Gastroesophageal sphincter (tissue), 4 donors: ENCODE data around the gene DIRAS2. TPM values are rescaled to one million over a fixed set of nuclear protein-coding genes. Genes with fewer than 3 reads are reported as not detected.

Source experiments
- ATAC-seq: fragments of 150-250 bp; one replicate; pipeline ENCODE4 v1.9.1; 2016; ENCODE audit warnings: mild to moderate bottlenecking, moderate library complexity
- H3K27ac ChIP-seq, 4 donors: fragments of 200-600 bp; sonication (generic) in 3 of 4; 1 replicate in 3 of 4; 2 replicates in 1 of 4; pipeline ENCODE4 v1.5.1; 2016 to 2019
- H3K27me3 ChIP-seq: fragments of 200-600 bp; sonication (generic); one replicate; pipeline ENCODE4 v1.5.1; 2019
- H3K36me3 ChIP-seq, 2 donors: fragments of 200-600 bp; sonication (generic); one replicate each; pipeline ENCODE4 v1.5.1; 2019; ENCODE audit warnings: control low read depth in 1 of 2
- H3K4me1 ChIP-seq, 3 donors: fragments of 200-600 bp; sonication (generic); 1 replicate in 2 of 3; 2 replicates in 1 of 3; pipeline ENCODE4 v1.5.1; 2016 to 2019; ENCODE audit warnings: control low read depth in 2 of 3
- H3K4me3 ChIP-seq, 2 donors: fragments of 200-600 bp; sonication (generic); one replicate each; pipeline ENCODE4 v1.5.1; 2019; ENCODE audit warnings: mild to moderate bottlenecking in 1 of 2, moderate library complexity in 1 of 2
- H3K9me3 ChIP-seq, 3 donors: fragments of 200-600 bp; sonication (generic); one replicate each; pipeline ENCODE4 v1.5.1; 2017 to 2019; ENCODE audit warnings: control low read depth in 2 of 3
- CTCF ChIP-seq, 4 experiments: fragments of 200-600 bp in 2 of 4; fragments of 450-650 bp in 2 of 4; sonication (generic) in 1 of 4; IDR thresholded peaks; one replicate each; pipeline ENCODE4 v1.5.1; 2017 to 2019; ENCODE audit warnings: antibody characterized with exemption in 4 of 4, mild to moderate bottlenecking in 2 of 4, moderate library complexity in 2 of 4
- EP300 ChIP-seq: sonication (generic); formaldehyde crosslinking; IDR thresholded peaks from one replicate; pipeline ENCODE4 v1.6.1; 2017; ENCODE audit warnings: antibody characterized with exemption, mild to moderate bottlenecking
- POLR2A ChIP-seq, 2 donors: fragments of 450-650 bp; IDR thresholded peaks; one replicate each; pipeline ENCODE4 v1.6.1; 2017; ENCODE audit warnings: antibody characterized with exemption in 2 of 2, mild to moderate bottlenecking in 2 of 2, moderate library complexity in 1 of 2
- POLR2AphosphoS5 ChIP-seq: sonication (generic); formaldehyde crosslinking; IDR thresholded peaks from one replicate; pipeline ENCODE4 v1.6.1; 2017; ENCODE audit warnings: antibody characterized with exemption
- WGBS, 2 donors: methylation state at CpG; one replicate each; pipeline ENCODE4 v1.1.5; 2018; ENCODE audit warnings: low coverage in 1 of 2; 5-methylcytosine and 5-hydroxymethylcytosine counted together
- total RNA-seq, 4 donors: library from RNA; depleted of rRNA; stranded (reverse); fragments of >200 nt; gene quantifications; one replicate each; pipeline ENCODE4 v1.1.0, GENCODE V29; 2016

DIRAS2 gene
- total RNA-seq, 4 donors from 2014 or later, result not detected

GRCh38 chr9:90651246-90651645 lies 8.6 kb upstream of the DIRAS2 start:
- TF ChIP-seq POLR2AphosphoS5 (no peak), CTCF (IDR thresholded peaks at IDR 0.05) (no peak), EP300 (no peak), POLR2A (IDR thresholded peaks at IDR 0.05) (no peak)
- no peak overlapping the region for H3K4me3 ChIP-seq
- H3K4me1 ChIP-seq, result no peaks in the 10 kb centered on the region
- 60 to 100% methylated on average over 1 of the region's 1 CpG for whole genome bisulfite sequencing, 2 donors
- no peak for ATAC-seq
- no peaks in the 10 kb centered on the region for H3K36me3 ChIP-seq
- peaks cover 38% of the 10 kb centered on the region for H3K27me3 ChIP-seq
- H3K9me3 ChIP-seq, result peaks cover 0 to 32% (median 0%) of the 10 kb centered on the region in 3 donors
- H3K27ac ChIP-seq, result no peak overlapping the region

DNA sequence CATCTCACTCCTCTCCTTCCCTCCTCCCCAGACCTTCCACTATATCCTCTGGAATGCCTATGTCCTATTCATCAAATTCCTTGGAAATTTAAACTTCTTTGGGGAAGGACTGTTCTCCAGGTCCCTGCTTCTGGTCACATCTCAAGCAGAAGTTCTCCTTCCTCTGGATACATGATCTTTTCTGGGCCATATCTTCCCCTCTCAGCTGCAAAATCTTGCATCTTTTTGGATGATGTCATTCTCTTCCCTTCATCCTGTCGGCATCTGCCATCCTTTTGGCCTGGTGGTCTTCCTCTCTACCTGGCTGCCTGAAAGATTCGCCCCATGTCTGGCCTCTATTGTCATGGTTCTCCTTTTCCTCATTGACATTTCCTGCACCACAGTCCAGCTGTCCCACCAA lies 5.2 kb upstream of the DIRAS2 start:
- no peak overlapping the region for H3K27ac ChIP-seq
- H3K27me3 ChIP-seq, result peaks cover 69% of the 10 kb centered on the region
- ATAC-seq, result no peak
- 76 to 78% methylated on average over 1 to 2 of the region's 2 CpGs for WGBS, 2 donors
- no peak for TF ChIP-seq EP300
- TF ChIP-seq CTCF (IDR thresholded peaks at IDR 0.05), result no peak
- no peak for TF ChIP-seq POLR2AphosphoS5
- TF ChIP-seq POLR2A (IDR thresholded peaks at IDR 0.05), result no peak
- H3K4me1 ChIP-seq, result peaks cover 0 to 5% (median 2%) of the 10 kb centered on the region in 3 donors
- no peak overlapping the region for H3K4me3 ChIP-seq
- peaks cover 0 to 26% (median 0%) of the 10 kb centered on the region in 3 donors for H3K9me3 ChIP-seq
- H3K36me3 ChIP-seq, result no peaks in the 10 kb centered on the region

- TF ChIP-seq POLR2A (IDR thresholded peaks at IDR 0.05) (no peak), EP300 (no peak), CTCF (IDR thresholded peaks at IDR 0.05) (no peak), POLR2AphosphoS5 (no peak)
- H3K4me3 ChIP-seq, result no peak overlapping the region
- WGBS, 2 donors, result 71 to 80% methylated on average over 1 of the region's 1 CpG
- no peak overlapping the region for H3K27ac ChIP-seq
- H3K9me3 ChIP-seq, result peaks cover 0 to 11% (median 0%) of the 10 kb centered on the region in 3 donors
- peaks cover 88% of the 10 kb centered on the region for H3K27me3 ChIP-seq
- no peak for ATAC-seq
- peaks cover 0 to 16% (median 7%) of the 10 kb centered on the region in 3 donors for H3K4me1 ChIP-seq
- H3K36me3 ChIP-seq, result no peaks in the 10 kb centered on the region
Observed at GRCh38 chr9:90645721-90646120, 3.1 kb upstream of the DIRAS2 start.

DNA sequence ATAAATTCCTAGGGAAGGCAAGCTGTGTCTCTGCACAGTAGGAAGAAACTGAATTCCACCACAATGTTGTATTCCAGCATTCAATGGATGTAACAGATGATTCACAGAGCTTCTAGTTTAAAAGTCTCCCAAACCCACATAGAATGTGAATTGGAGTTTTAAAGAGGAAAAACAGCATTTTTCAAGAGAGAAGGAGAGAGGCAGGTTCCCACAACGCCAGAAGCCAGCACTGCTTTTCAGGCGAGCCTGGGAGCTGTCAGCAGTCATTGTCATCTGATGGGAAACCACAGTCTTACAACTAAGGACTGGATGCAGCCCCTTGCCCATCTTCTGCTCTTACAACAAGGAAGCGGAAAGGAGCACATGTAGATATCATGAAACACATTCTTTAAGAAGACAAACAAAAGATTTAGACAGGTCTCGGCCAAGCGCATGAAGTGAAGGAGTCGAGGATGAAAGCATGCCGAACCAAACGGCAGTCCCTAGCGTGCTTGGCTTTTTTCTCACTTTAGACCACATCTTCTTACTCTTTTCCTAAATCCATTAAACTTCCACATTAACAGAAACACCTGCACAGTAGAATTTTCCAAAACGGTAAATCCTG lies 638 bp downstream of the DIRAS2 start:
- H3K27me3 ChIP-seq, result peaks cover 58% of the 10 kb centered on the region
- peaks cover 0 to 16% (median 7%) of the 10 kb centered on the region in 3 donors for H3K4me1 ChIP-seq
- H3K27ac ChIP-seq, result no peak overlapping the region
- no peaks in the 10 kb centered on the region for H3K9me3 ChIP-seq
- no peaks in the 10 kb centered on the region for H3K36me3 ChIP-seq
- peak overlapping the region in 1 of 2 donors; percentile 49 for H3K4me3 ChIP-seq
- TF ChIP-seq EP300 (no peak), POLR2A (IDR thresholded peaks at IDR 0.05) (no peak), CTCF (IDR thresholded peaks at IDR 0.05) (no peak), POLR2AphosphoS5 (no peak)
- ATAC-seq, result no peak
- WGBS, 2 donors, result 15% methylated on average over 8 to 10 of the region's 10 CpGs

GRCh38 chr9:90641086-90641485 lies 1.5 kb downstream of the DIRAS2 start:
- Histone ChIP-seq H3K27me3 (peaks cover 49% of the 10 kb centered on the region), H3K9me3 (no peaks in the 10 kb centered on the region), H3K27ac (no peak overlapping the region), H3K36me3 (no peaks in the 10 kb centered on the region), H3K4me3 (no peak overlapping the region), H3K4me1 (peaks cover 0 to 16% (median 7%) of the 10 kb centered on the region in 3 donors)
- TF ChIP-seq EP300 (no peak), CTCF (IDR thresholded peaks at IDR 0.05) (no peak), POLR2A (IDR thresholded peaks at IDR 0.05) (no peak), POLR2AphosphoS5 (no peak)
- WGBS, 2 donors, result 58 to 66% methylated on average over 2 of the region's 2 CpGs
- ATAC-seq, result no peak
